ENCODE data around the gene GALP. TPM values are rescaled to one million over a fixed set of nuclear protein-coding genes. Genes with fewer than 3 reads are reported as not detected.
"Not testable (repeated sequence)": the region's sequence is repeated elsewhere in the genome, so short reads cannot be mapped to it uniquely, and the experiment has no call there.

The GALP gene
- total RNA-seq = not detected

DNA sequence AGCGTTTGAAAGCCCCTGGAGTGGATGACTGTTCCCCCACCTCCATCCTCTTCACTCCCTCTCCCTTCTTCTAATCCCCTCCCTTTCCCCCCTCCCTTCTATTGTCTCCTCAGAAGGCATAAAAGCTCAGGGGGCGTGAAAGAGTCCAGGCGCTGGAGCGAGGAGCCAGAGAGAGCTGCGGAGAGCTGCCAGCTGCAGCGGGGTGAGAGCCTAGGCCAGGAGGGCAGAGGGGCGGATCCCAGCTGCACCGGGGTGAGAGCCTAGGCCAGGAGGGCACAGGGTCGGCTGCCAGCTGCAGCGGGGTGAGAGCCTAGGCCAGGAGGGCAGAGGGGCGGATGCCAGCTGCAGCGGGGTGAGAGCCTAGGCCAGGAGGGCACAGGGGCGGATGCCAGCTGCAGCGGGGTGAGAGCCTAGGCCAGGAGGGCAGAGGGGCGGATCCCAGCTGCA is at the start of gene GALP:
GALP (plus strand) TSS at position 148 of the 447 bp plus-strand sequence. CDS start 1,101 bp downstream, outside the sequence.
- intact Hi-C loops (cut with DNase I; ENCODE audit: low total_unique reads); H3K36me3 ChIP-seq; H3K4me3 ChIP-seq; H3K27me3 ChIP-seq; H3K27ac ChIP-seq; H3K4me1 ChIP-seq; H3K9me3 ChIP-seq; DNase-seq: not testable (repeated sequence)

DNA sequence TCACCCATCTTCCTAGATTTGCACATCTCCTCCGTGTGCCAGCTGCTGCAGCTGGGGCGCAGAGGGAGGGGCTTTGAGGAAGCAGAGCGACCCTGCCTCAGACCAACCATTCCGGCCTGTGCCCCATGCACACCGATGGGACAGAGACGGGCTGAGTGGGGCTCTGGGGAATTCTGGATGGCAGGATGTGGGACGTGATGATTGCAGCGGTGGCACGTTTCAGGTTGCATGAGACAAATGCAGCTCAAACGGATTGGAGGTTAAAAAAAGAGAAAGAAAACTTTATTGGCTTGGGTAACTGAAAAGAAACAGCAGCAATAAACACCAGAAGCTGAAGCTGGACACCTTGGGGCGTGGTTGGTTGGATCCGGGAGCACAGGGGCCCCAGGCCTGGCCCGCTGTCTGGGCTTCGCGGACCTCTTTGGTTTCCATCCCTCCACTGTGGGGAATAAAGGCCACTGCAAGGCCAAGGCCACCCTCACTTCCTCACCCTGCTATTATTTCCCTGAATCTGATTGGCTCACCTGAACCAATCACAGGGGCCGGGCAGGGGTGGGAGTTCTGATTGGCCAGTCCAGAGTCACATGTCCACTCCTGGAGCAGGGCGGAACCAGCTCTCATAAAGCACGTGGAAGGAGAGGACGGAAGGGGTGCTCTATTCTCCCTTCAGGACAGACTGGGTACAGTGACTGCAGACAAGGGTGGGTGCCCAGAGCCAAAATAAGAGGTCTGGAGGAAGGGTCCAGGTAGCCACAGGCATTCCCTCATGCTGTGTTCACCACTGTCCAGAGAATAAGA is 48.6 kb upstream of the GALP start:
- H3K9me3 ChIP-seq = no peaks in the 10 kb centered on the region
- TF ChIP-seq POLR2A (IDR thresholded peaks at IDR 0.05) = no peak
- TF ChIP-seq, protein P1, sequence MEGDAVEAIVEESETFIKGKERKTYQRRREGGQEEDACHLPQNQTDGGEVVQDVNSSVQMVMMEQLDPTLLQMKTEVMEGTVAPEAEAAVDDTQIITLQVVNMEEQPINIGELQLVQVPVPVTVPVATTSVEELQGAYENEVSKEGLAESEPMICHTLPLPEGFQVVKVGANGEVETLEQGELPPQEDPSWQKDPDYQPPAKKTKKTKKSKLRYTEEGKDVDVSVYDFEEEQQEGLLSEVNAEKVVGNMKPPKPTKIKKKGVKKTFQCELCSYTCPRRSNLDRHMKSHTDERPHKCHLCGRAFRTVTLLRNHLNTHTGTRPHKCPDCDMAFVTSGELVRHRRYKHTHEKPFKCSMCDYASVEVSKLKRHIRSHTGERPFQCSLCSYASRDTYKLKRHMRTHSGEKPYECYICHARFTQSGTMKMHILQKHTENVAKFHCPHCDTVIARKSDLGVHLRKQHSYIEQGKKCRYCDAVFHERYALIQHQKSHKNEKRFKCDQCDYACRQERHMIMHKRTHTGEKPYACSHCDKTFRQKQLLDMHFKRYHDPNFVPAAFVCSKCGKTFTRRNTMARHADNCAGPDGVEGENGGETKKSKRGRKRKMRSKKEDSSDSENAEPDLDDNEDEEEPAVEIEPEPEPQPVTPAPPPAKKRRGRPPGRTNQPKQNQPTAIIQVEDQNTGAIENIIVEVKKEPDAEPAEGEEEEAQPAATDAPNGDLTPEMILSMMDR (IDR thresholded peaks at IDR 0.05) = no peak
- H3K27ac ChIP-seq = no peak overlapping the region
- H3K4me1 ChIP-seq = no peaks in the 10 kb centered on the region
- no peaks in the 10 kb centered on the region for H3K36me3 ChIP-seq
- H3K4me3 ChIP-seq = no peak overlapping the region
- intact Hi-C loops (cut with DNase I; ENCODE audit: low total_unique reads) = no loop called here
- H3K27me3 ChIP-seq = no peaks in the 10 kb centered on the region
- DNase-seq = no peak

DNA sequence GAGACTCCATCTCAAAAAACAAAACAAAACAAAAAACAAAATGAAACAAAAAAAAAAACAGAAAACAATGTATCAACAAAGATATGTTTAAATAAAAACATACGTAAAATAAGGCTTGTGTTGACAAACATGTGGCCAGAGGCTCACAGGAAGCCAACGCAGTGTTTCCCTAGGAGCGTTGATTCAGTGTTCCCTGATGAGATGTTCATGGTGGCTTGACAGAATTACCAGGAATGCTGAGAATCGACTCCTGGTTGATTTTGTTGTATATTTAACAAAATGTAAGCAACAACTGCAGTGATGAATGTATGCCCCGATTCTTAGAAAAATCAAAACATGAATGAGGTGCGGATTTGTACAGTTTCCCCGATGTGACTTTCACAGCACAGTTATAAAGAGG is 45.8 kb upstream of the GALP start:
- H3K4me1 ChIP-seq = no peaks in the 10 kb centered on the region
- H3K27me3 ChIP-seq = no peaks in the 10 kb centered on the region
- H3K4me3 ChIP-seq = no peak overlapping the region
- intact Hi-C loops (cut with DNase I; ENCODE audit: low total_unique reads) = no loop called here
- H3K9me3 ChIP-seq = no peaks in the 10 kb centered on the region
- TF ChIP-seq POLR2A (IDR thresholded peaks at IDR 0.05) = no peak
- TF ChIP-seq, protein P1 (IDR thresholded peaks at IDR 0.05) = no peak
- no peaks in the 10 kb centered on the region for H3K36me3 ChIP-seq
- DNase-seq = no peak
- no peak overlapping the region for H3K27ac ChIP-seq

DNA sequence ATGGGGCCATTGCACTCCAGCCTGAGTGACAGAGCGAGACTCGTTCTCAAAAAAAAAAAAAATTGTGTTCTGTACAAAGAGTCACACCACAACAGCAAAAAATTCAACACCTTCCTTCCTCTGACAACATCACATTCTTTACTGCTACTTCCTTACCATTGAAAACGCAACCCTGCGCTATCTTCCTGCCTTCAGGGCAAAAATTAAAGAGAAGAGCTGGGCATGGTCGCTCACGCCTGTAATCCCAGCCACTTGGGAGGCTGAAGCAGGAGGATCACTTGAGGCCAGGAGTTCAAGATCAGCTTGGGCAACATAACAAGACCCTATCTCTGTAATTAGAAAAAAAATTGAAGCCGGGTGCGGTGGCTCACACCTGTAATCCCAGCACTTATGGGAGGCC is 44.2 kb upstream of the GALP start:
- peak overlapping the region; percentile 52 to 64 for H3K27ac ChIP-seq
- no peak overlapping the region for H3K4me3 ChIP-seq
- no peaks in the 10 kb centered on the region for H3K36me3 ChIP-seq
- no peaks in the 10 kb centered on the region for H3K4me1 ChIP-seq
- H3K9me3 ChIP-seq = no peaks in the 10 kb centered on the region
- intact Hi-C loops (cut with DNase I; ENCODE audit: low total_unique reads) = no loop called here
- H3K27me3 ChIP-seq = no peaks in the 10 kb centered on the region
- TF ChIP-seq POLR2A (IDR thresholded peaks at IDR 0.05) = no peak
- TF ChIP-seq, protein P1 (IDR thresholded peaks at IDR 0.05) = no peak
- no peak for DNase-seq

DNA sequence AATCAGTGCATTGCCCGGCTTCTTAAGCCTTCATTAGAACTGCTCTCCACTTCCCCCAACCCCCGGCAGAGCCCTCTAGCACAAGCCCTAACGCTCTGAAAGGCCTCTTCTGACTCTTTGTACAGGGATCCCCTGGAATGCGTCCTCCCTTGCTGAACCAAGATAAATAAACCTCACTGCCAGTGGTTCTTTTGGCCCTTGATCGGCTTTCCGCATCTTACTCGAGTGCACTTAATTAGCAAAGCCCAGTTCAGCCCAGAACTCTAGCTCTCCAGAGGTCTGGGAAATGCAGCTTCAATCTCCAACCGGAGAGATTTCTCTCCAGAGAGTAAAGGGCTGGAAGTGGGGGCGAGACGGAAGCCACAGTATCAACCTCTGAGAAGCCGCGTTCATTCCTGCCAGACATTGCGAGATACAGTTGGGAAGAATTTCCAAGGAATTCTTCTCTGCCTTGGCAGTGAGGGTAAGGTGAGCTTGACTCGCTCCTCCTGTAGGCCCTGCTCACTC is 43.4 kb upstream of the GALP start:
- Histone ChIP-seq H3K4me3 (no peak overlapping the region), H3K27ac (peak overlapping the region; percentile 52 to 64), H3K36me3 (no peaks in the 10 kb centered on the region), H3K4me1 (no peaks in the 10 kb centered on the region), H3K27me3 (no peaks in the 10 kb centered on the region), H3K9me3 (no peaks in the 10 kb centered on the region)
- intact Hi-C loops (cut with DNase I; ENCODE audit: low total_unique reads) = no loop called here
- TF ChIP-seq, protein P1 (IDR thresholded peaks at IDR 0.05) = no peak
- TF ChIP-seq POLR2A (IDR thresholded peaks at IDR 0.05) = no peak
- DNase-seq = peak in 1 of 2 donors; percentile 41

All from uterus (tissue), 4 donors.